HCT116 (cell line): ENCODE results near the gene REN. TPM values are rescaled to one million over a fixed set of nuclear protein-coding genes. Genes with fewer than 3 reads are reported as not detected.
A peak's percentile ranks its signal among the peaks of the same experiment; 100 is the strongest.

Experiments used
- ATAC-seq: fragments of 200-7000 bp; cut with Tn5 transposase; 2 replicates; pipeline ENCODE4 v1.9.1; 2020; ENCODE audit warnings: mild to moderate bottlenecking, moderate library complexity
- BruUV-seq: library from RNA; stranded (reverse); fragments of 400-500 nt; replicated peaks from 2 replicates; lab custom pipeline; 2021; lab: Mats Ljungman, UMichigan
- CTCF ChIA-PET: fragments of 300-600 bp; sonication (Branson Sonifier 250); formaldehyde crosslinking; loops from one replicate; lab custom pipeline; 2021; ENCODE audit warnings: antibody characterized with exemption; lab: Charles Lee
- POLR2A ChIA-PET: fragments of 300-600, 350-600 bp; sonication (Branson Sonifier 250); formaldehyde crosslinking; loops from one replicate; lab custom pipeline; 2021; ENCODE audit warnings: antibody characterized with exemption; lab: Charles Lee
- RAD21 ChIA-PET, 2 experiments: fragments of 300-600 bp; sonication (Branson Sonifier 250); formaldehyde crosslinking; loops; one replicate each; lab custom pipeline; 2023; ENCODE audit warnings: low total read pairs in 2 of 2; ENCODE audit not compliant: uncharacterized antibody in 2 of 2, unreplicated experiment in 2 of 2, low non-redundant PET in 1 of 2; lab: Charles Lee
- DNase-seq: peaks from one replicate; pipeline ENCODE4 v3.0.0-alpha.2; 2010; ENCODE audit warnings: low read depth, low spot score
- H2AFZ ChIP-seq: fragments of 200-600 bp; shearing (Covaris generic), sonication (generic); 2 replicates; pipeline ENCODE4 v1.6.1; 2017; ENCODE audit warnings: low read depth, mixed run types, mixed read lengths, antibody characterized with exemption, low read length; ENCODE audit not compliant: poor library complexity, severe bottlenecking
- H3K27ac ChIP-seq: 2 replicates; pipeline ENCODE4 v1.5.1; 2012; ENCODE audit warnings: low read depth, low read length
- H3K27me3 ChIP-seq: fragments of 200-600 bp; sonication (generic); 2 replicates; pipeline ENCODE4 v1.6.1; 2016; ENCODE audit warnings: mixed run types, low read length, mixed read lengths; ENCODE audit not compliant: insufficient read depth
- H3K36me3 ChIP-seq, 2 experiments: fragments of 200-500 bp in 1 of 2; fragments of 200-600 bp in 1 of 2; sonication (Bioruptor generic) in 1 of 2; sonication (generic) in 1 of 2; 2 replicates each; pipeline versions ENCODE4 v1.5.1 to v1.6.1; 2014 to 2016; ENCODE audit warnings: low read length in 2 of 2, inconsistent platforms in 1 of 2, mixed read lengths in 1 of 2, mixed run types in 1 of 2; ENCODE audit not compliant: insufficient read depth in 2 of 2, control insufficient read depth in 1 of 2
- H3K4me1 ChIP-seq, 2 experiments: fragments of 200-600 bp in 1 of 2; sonication (generic) in 1 of 2; 2 replicates each; pipeline versions ENCODE4 v1.5.1 to v1.6.1; 2012 to 2017; ENCODE audit warnings: low read length in 2 of 2, inconsistent platforms in 1 of 2, mild to moderate bottlenecking in 1 of 2, mixed read lengths in 1 of 2, mixed run types in 1 of 2, moderate library complexity in 1 of 2; ENCODE audit not compliant: insufficient read depth in 2 of 2, control insufficient read depth in 1 of 2
- H3K4me2 ChIP-seq: fragments of 200-600 bp; sonication (generic); 2 replicates; pipeline ENCODE4 v1.6.1; 2017; ENCODE audit warnings: mixed run types, low read length, mixed read lengths
- H3K4me3 ChIP-seq, 2 experiments: fragments of 200-600 bp in 1 of 2; sonication (generic) in 1 of 2; replicated peaks in 1 of 2; 2 replicates each; pipeline ENCODE4 v1.5.1; 2011 to 2016; ENCODE audit warnings: low read length in 2 of 2, control low read depth in 1 of 2, low read depth in 1 of 2, mild to moderate bottlenecking in 1 of 2, mixed read lengths in 1 of 2, mixed run types in 1 of 2
- H3K79me2 ChIP-seq: fragments of 200-600 bp; sonication (generic); 2 replicates; pipeline ENCODE4 v1.6.1; 2017; ENCODE audit warnings: mild to moderate bottlenecking, mixed run types, low read length, moderate library complexity, mixed read lengths; ENCODE audit not compliant: insufficient read depth
- H3K9ac ChIP-seq: fragments of 200-600 bp; sonication (generic); 2 replicates; pipeline ENCODE4 v1.6.1; 2016; ENCODE audit warnings: low read length, mixed read lengths
- H3K9me2 ChIP-seq: fragments of 200-600 bp; sonication (generic), shearing (Covaris generic); 2 replicates; pipeline ENCODE4 v1.6.1; 2017; ENCODE audit warnings: mixed run types, mild to moderate bottlenecking, moderate library complexity; ENCODE audit not compliant: insufficient read depth
- H3K9me3 ChIP-seq, 2 experiments: fragments of 200-500 bp in 1 of 2; fragments of 200-600 bp in 1 of 2; sonication (Bioruptor generic) in 1 of 2; sonication (generic) in 1 of 2; 2 replicates each; pipeline ENCODE4 v1.6.1; 2014 to 2017; ENCODE audit warnings: low read length in 2 of 2, mixed read lengths in 2 of 2, inconsistent platforms in 1 of 2, low read depth in 1 of 2, mild to moderate bottlenecking in 1 of 2, mixed run types in 1 of 2, moderate library complexity in 1 of 2; ENCODE audit not compliant: control insufficient read depth in 1 of 2, insufficient read depth in 1 of 2
- H4K20me1 ChIP-seq: fragments of 200-600 bp; sonication (generic), shearing (Covaris generic); 2 replicates; pipeline ENCODE4 v1.6.1; 2017; ENCODE audit warnings: mixed run types, mild to moderate bottlenecking, moderate library complexity; ENCODE audit not compliant: insufficient read depth
- CEBPB ChIP-seq: IDR thresholded peaks from 2 replicates; pipeline ENCODE4 v1.6.1; 2012; ENCODE audit warnings: low read depth
- JUND ChIP-seq: IDR thresholded peaks from 2 replicates; pipeline ENCODE4 v1.6.1; 2012
- POLR2AphosphoS5 ChIP-seq: IDR thresholded peaks from 2 replicates; pipeline ENCODE4 v1.6.1; 2011; ENCODE audit warnings: mild to moderate bottlenecking, low read depth, low read length, moderate library complexity
- RAD21 ChIP-seq: IDR thresholded peaks from 2 replicates; pipeline ENCODE4 v1.6.1; 2012; ENCODE audit warnings: low read depth, mild to moderate bottlenecking
- SP1 ChIP-seq: IDR thresholded peaks from 2 replicates; pipeline ENCODE4 v1.6.1; 2012; ENCODE audit warnings: low read depth
- ZFX ChIP-seq: fragments of 450-650 bp; IDR thresholded peaks from 2 replicates; pipeline ENCODE4 v1.6.1; 2017
- intact Hi-C: fragments of 100-400 bp; cut with micrococcal nuclease; formaldehyde crosslinking; loops from 2 replicates; pipeline ENCODE4 v1.10.0; 2022
- total RNA-seq: library from RNA; stranded (reverse); gene quantifications from one replicate; pipeline ENCODE4 v1.2.1, GENCODE V29; 2021; ENCODE audit not compliant: unreplicated experiment
- TF ChIP-seq, protein P1 (sequence below), 3 experiments: fragments of 200-600 bp in 1 of 3; sonication (generic) in 1 of 3; IDR thresholded peaks in 2 of 3; conservative IDR thresholded peaks in 1 of 3; 2 replicates each; pipeline ENCODE4 v1.5.1; 2012 to 2017; ENCODE audit warnings: low read depth in 2 of 3, low read length in 2 of 3, antibody characterized with exemption in 1 of 3, borderline replicate concordance in 1 of 3, control low read depth in 1 of 3, mild to moderate bottlenecking in 1 of 3, mixed read lengths in 1 of 3, mixed run types in 1 of 3, moderate library complexity in 1 of 3; ENCODE audit not compliant: insufficient read depth in 1 of 3
- TF ChIP-seq, protein P2 (sequence below): IDR thresholded peaks from 2 replicates; pipeline ENCODE4 v1.6.1; 2012

The REN gene
- total RNA-seq, 1 experiment from 2014 or later = 0.47 TPM

DNA sequence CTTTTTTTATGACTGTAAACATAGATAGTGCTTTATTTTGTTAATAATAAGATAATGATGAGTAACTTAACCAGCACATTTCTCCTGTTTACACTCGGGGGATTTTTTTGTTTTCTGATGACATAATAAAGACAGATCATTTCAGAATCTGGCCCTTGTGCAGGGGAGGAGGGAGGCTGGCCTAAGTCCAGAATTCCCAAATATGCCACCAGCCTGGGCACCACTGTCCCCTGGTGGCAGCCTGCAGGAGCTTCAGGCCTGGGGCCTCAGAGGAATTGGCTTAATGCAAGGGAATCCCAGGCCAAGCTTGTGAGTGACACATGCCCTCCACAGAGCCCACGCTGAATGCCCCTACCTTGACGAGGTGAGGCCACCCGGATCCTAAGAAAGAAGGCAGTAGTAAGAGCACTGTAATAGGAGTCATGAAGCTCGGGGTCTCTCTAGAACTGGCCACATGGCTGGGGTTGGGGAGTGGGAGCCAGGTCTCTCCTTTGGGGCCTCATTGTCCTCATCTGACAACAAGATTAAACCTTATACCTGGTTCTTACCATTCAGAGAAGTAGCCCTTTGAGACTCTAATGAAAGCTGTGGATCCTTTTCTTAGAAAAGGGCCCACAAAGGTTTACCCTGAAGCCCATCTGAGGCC, 38.4 kb downstream of the REN start:
- H3K4me1 ChIP-seq = peaks cover 21 to 45% of the 10 kb centered on the region in 2 experiments
- TF ChIP-seq, protein P1, sequence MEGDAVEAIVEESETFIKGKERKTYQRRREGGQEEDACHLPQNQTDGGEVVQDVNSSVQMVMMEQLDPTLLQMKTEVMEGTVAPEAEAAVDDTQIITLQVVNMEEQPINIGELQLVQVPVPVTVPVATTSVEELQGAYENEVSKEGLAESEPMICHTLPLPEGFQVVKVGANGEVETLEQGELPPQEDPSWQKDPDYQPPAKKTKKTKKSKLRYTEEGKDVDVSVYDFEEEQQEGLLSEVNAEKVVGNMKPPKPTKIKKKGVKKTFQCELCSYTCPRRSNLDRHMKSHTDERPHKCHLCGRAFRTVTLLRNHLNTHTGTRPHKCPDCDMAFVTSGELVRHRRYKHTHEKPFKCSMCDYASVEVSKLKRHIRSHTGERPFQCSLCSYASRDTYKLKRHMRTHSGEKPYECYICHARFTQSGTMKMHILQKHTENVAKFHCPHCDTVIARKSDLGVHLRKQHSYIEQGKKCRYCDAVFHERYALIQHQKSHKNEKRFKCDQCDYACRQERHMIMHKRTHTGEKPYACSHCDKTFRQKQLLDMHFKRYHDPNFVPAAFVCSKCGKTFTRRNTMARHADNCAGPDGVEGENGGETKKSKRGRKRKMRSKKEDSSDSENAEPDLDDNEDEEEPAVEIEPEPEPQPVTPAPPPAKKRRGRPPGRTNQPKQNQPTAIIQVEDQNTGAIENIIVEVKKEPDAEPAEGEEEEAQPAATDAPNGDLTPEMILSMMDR (IDR thresholded peaks at IDR 0.05 in 2 of 3, conservative IDR thresholded peaks at IDR 0.05 in 1 of 3; ENCODE audit: borderline replicate concordance in 1 of 3, insufficient read depth in 1 of 3, low read depth in 2 of 3, low read length in 2 of 3) = peak; percentile 94 to 99 (median 99)
- TF ChIP-seq, protein P2, sequence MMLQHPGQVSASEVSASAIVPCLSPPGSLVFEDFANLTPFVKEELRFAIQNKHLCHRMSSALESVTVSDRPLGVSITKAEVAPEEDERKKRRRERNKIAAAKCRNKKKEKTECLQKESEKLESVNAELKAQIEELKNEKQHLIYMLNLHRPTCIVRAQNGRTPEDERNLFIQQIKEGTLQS = no peak
- TF ChIP-seq CEBPB = no peak
- TF ChIP-seq RAD21 = peak; percentile 99
- no peak for TF ChIP-seq JUND
- no peak for TF ChIP-seq ZFX
- no peak for TF ChIP-seq SP1
- peak; percentile 66; the same call in 1 of the 2 replicates for TF ChIP-seq POLR2AphosphoS5
- no peak overlapping the region for H3K4me3 ChIP-seq
- no peaks in the 10 kb centered on the region for H4K20me1 ChIP-seq
- H3K36me3 ChIP-seq = no peaks in the 10 kb centered on the region
- H3K9ac ChIP-seq = no peak overlapping the region
- no TSS peak for BruUV-seq
- no peaks in the 10 kb centered on the region for H3K9me3 ChIP-seq
- ATAC-seq (peak; percentile 43), DNase-seq (peak; percentile 62)
- RAD21 ChIA-PET = interaction anchor here (0.6 to 1.1 kb wide), 5 partner anchors 54 to 270 kb away, joined by 3 to 7 read pairs (median 4); no protein-coding TSS in a partner anchor
- no peak overlapping the region for H2AFZ ChIP-seq
- H3K79me2 ChIP-seq = no peaks in the 10 kb centered on the region
- POLR2A ChIA-PET = interaction anchor here (1.5 to 2.4 kb wide), 2 partner anchors 53 to 257 kb away, joined by 4 to 14 read pairs; no protein-coding TSS in a partner anchor
- no peaks in the 10 kb centered on the region for H3K9me2 ChIP-seq
- no peak overlapping the region for H3K27ac ChIP-seq
- intact Hi-C loops = loop anchor here (1.0 to 2.0 kb wide), 3 partner anchors 55 to 266 kb away; partner anchors contain the start of genes SNRPE and SOX13
- H3K4me2 ChIP-seq = no peak overlapping the region
- CTCF ChIA-PET = interaction anchor here (0.6 to 7.6 kb wide), 17 partner anchors 11 to 274 kb away, joined by 3 to 246 read pairs (median 6); partner anchors contain the start of genes ETNK2 and SNRPE
- no peaks in the 10 kb centered on the region for H3K27me3 ChIP-seq
